Large intestine (tissue), 3 donors: ENCODE results near the gene HOXC10. TPM values are rescaled to one million over a fixed set of nuclear protein-coding genes. Genes with fewer than 3 reads are reported as not detected.
A peak's percentile ranks its signal among the peaks of the same experiment; 100 is the strongest.

Experiments
- DNase-seq, 2 donors: peaks; one replicate each; pipeline versions ENCODE4 v3.0.0 to v3.0.0-alpha.2; 2013
- H3K27ac ChIP-seq: one replicate; pipeline ENCODE4 v1.5.1; 2013; ENCODE audit warnings: low read length
- H3K27me3 ChIP-seq: 2 replicates; pipeline ENCODE4 v1.6.1; 2013; ENCODE audit warnings: low read length; ENCODE audit not compliant: control insufficient read depth, insufficient read depth
- H3K36me3 ChIP-seq: 2 replicates; pipeline ENCODE4 v1.6.1; 2013; ENCODE audit warnings: low read length; ENCODE audit not compliant: control insufficient read depth, insufficient read depth
- H3K4me1 ChIP-seq: one replicate; pipeline ENCODE4 v1.6.1; 2013; ENCODE audit warnings: low read length; ENCODE audit not compliant: control insufficient read depth, insufficient read depth
- H3K4me3 ChIP-seq: one replicate; pipeline ENCODE4 v1.5.1; 2013; ENCODE audit warnings: low read length
- H3K9me3 ChIP-seq: one replicate; pipeline ENCODE4 v1.6.1; 2013; ENCODE audit warnings: mild to moderate bottlenecking, low read depth, low read length, moderate library complexity; ENCODE audit not compliant: control insufficient read depth
- WGBS: methylation state at CpG from one replicate; pipeline ENCODE4 v1.1.5; 2013; ENCODE audit warnings: low lambda C conversion rate; ENCODE audit not compliant: insufficient coverage; 5-methylcytosine and 5-hydroxymethylcytosine counted together
- polyA plus RNA-seq: library from polyadenylated mRNA; unstranded; fragments of 120-200 nt; gene quantifications from one replicate; pipeline ENCODE4 v1.2.1, GENCODE V29; 2013

Gene HOXC10
- polyA plus RNA-seq, 1 donor, result 0.19 TPM

DNA sequence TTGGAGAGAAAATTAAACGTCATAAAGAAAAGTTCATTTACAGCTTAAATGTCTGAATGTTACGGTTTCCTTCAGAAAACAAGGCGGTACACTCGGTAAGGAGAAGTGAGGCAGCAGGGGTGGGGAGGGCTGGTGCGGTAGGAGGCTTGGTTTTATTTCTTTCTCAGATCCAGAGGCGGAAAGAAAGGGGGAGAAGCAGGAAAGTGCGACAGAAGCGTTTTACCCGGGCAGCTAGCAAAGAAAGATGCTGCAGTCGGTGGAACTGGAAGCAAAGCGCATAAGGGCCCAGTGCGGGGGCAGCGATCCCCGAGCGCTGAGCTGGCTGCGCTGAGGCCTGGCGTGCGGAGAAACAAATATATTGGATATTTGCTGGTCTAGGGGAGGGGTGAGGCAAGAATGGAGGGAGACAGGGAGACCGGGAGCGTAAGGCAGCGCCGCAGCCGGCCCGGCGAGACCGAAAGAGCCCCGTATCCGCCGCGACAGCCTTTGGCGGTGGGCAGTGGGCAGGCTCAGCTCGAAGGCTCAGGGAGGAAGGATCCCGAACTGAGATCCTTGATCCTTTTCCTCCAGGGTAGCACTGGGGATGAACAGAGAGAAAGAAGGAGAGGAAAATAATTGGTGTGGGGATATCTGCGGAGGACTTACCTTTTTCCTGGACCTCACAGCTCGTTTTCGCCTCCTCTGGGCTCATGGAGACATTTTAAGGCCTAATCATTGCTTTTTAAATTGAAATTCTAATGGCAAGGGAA lies 18.4 kb upstream of the HOXC10 start:
- Histone ChIP-seq H3K4me3 (no peak overlapping the region), H3K27ac (no peak overlapping the region), H3K36me3 (no peaks in the 10 kb centered on the region), H3K9me3 (peaks cover 9% of the 10 kb centered on the region), H3K4me1 (peaks cover 7% of the 10 kb centered on the region), H3K27me3 (peaks cover 100% of the 10 kb centered on the region)
- DNase-seq, result no peak
- 0% methylated on average over 1 of the region's 36 CpGs for WGBS

DNA sequence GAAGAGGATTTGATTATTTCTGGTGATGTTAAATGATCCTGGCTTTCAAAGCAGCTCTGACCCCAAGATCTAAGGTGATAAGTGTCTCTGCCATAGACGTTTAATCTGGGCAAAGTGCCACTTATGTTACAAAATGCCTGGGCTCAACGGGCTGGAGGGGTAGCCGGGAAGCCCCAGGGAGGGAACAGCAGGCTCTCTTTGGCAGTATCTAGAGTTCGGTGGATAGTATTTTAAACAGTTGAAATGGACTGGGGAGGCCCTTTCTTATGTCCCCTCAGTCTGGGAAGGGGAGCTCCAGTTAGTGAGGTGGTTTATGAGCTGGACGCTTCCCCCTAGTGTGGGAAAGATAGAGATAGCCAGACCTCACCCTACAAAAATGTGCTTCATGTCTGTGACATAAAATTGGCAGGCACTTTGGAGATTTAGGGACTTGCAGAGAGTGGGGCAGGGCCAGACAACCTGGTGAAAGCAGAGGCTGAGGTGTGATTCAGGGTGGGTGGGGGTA lies 17.5 kb upstream of the HOXC10 start:
- no CpG with 5 or more reads among the region's 5 CpGs for WGBS
- H3K27ac ChIP-seq, result no peak overlapping the region
- DNase-seq, result no peak
- no peak overlapping the region for H3K4me3 ChIP-seq
- H3K27me3 ChIP-seq, result peaks cover 100% of the 10 kb centered on the region
- H3K36me3 ChIP-seq, result no peaks in the 10 kb centered on the region
- H3K4me1 ChIP-seq, result peaks cover 7% of the 10 kb centered on the region
- H3K9me3 ChIP-seq, result peaks cover 9% of the 10 kb centered on the region

DNA sequence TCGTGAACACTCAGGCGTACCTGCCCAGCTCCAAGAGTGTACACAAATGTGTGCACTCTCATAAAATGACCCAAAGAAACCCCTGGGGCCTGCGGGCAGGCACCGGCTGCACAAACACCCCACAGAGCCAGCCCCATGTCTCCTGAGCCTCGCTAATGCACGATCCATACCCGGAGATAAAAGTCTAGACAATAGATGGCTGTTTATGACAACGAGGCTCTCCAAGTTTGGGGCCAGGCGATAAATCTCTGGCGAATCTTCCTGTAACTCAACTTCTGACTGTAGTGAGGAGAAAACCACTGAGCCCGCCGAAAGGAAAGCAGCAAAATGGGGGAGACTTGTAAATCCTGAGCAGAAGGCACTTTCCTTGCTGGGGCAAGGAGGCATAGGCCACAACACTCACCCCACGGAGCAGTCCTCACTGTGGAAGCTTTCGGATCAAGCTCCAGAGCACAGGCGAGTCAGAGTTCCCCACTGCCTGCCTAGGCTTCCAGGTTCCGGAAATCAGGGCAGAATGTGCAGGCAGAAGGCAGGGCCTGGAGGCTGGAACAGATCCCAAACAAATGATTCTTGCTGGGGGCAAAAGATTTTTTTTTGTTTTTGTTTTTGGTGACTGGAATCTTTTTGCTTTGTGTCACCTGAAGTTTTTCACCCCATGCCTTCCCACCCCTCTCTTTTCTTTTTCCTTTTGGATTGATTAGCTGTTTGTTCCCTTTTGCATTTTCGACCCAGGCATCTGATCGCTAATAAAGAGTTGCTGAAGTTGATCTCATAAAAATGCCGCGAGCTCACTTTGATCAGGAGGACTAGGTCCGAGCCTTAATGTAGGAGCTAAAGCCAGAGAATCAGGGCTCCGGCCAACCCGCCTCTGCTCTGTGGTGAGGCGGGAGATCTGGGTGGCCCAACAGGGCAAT lies 16.5 kb upstream of the HOXC10 start:
- no peak overlapping the region for H3K4me3 ChIP-seq
- no CpG with 5 or more reads among the region's 24 CpGs for WGBS
- peaks cover 7% of the 10 kb centered on the region for H3K9me3 ChIP-seq
- no peak overlapping the region for H3K27ac ChIP-seq
- H3K27me3 ChIP-seq, result peaks cover 100% of the 10 kb centered on the region
- DNase-seq, result no peak
- H3K36me3 ChIP-seq, result no peaks in the 10 kb centered on the region
- peaks cover 7% of the 10 kb centered on the region for H3K4me1 ChIP-seq

DNA sequence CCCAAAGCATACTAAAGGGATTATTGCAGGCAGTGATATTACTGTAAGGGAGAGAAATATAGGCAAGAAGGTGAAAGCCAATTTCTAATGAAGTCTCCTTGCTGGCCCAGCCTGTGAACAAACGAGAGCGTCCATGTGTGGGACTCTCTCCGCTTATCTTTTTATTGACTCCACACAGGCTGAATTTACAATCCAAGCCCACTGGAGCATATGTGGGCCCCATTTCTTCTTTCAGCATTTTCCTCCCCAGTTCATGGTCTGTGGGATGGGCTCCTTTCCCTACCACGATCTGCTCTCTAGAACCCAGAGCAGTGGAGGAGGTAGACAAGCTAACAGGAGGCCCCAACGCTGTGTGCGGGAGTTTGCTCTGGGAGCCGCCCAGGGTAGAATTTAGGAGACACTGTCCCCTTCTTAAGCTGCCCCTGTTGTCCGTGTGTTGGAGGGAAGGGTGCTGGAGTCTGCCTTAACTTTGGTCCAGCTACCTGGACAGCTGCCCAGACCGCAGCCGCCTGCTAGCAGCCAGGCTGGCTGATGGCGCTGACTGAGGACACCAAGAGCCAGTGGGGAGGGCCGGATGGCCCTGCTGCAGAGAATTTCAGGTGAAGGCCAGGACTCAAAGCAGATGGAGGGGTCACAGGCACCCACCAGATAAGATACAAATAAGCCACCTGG lies 15.2 kb upstream of the HOXC10 start:
- no peak overlapping the region for H3K4me3 ChIP-seq
- DNase-seq, result no peak
- H3K36me3 ChIP-seq, result no peaks in the 10 kb centered on the region
- H3K9me3 ChIP-seq, result peaks cover 9% of the 10 kb centered on the region
- no CpG with 5 or more reads among the region's 12 CpGs for WGBS
- no peak overlapping the region for H3K27ac ChIP-seq
- peaks cover 7% of the 10 kb centered on the region for H3K4me1 ChIP-seq
- H3K27me3 ChIP-seq, result peaks cover 100% of the 10 kb centered on the region

DNA sequence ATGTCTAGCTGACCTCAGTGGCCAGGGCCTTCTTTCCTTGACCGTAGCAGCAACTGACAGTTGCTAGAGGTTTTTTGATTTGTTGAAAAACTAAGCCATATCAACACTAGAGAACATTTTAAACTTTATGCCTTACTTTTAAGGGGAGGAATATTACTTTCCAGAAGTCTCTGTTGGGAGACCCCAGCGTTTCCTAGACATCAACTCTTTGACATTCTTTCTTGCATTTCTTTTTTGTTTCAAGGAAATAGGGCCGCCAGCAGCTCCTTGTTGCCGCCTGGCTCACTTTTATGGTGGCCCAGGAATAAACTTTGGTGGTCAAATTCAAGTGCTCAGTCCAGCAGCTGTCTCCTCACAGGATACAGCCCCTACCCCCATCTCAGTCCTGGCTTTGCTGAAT lies 14.5 kb upstream of the HOXC10 start:
- H3K27me3 ChIP-seq, result peaks cover 100% of the 10 kb centered on the region
- H3K4me1 ChIP-seq, result peaks cover 12% of the 10 kb centered on the region
- H3K36me3 ChIP-seq, result no peaks in the 10 kb centered on the region
- peaks cover 11% of the 10 kb centered on the region for H3K9me3 ChIP-seq
- H3K27ac ChIP-seq, result no peak overlapping the region
- H3K4me3 ChIP-seq, result no peak overlapping the region
- WGBS, result 0% methylated on average over 1 of the region's 4 CpGs
- no peak for DNase-seq

DNA sequence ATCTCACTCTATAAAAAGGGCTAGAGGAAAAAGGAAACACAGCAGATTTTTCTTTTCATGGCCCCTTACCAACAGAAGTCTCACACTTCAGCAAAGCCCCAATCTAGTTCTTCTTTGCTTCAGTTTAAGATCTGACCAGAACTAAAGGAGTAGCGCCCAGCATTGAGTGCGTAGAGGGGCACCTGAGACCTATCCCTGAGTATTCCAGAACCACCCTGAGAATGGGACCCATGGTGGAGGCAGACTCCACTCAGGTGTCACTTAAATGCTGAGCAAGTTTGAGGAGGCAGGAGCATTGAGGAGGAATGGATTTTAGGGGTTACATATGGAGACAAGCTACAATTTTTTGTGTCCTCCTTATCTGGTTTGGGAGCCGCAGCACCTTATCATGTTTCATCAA lies 13.8 kb upstream of the HOXC10 start:
- peaks cover 100% of the 10 kb centered on the region for H3K27me3 ChIP-seq
- H3K36me3 ChIP-seq, result no peaks in the 10 kb centered on the region
- H3K4me3 ChIP-seq, result no peak overlapping the region
- DNase-seq, result no peak
- no CpG with 5 or more reads among the region's 3 CpGs for WGBS
- no peak overlapping the region for H3K27ac ChIP-seq
- H3K9me3 ChIP-seq, result peaks cover 18% of the 10 kb centered on the region
- peaks cover 17% of the 10 kb centered on the region for H3K4me1 ChIP-seq

DNA sequence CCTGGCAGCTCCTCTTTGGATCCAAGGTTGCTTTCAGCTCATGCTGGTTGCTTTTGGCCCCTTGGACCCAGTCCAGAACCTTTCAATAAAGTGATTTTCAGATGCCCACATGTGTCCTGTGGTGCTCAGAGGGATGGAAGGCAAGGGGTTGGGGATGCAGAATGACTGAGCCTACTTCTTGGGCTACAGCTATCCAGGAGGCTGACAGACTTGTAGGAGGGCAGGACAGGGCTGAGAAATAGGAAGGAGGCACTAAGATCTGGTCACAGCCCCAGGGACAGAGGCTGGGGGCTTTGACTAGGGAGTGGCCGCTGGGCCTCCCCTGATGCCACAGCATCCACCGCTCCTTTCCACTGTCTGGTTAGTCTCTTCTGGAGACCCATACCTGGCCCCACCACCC lies 13.3 kb upstream of the HOXC10 start:
- Histone ChIP-seq H3K9me3 (peaks cover 19% of the 10 kb centered on the region), H3K27me3 (peaks cover 100% of the 10 kb centered on the region), H3K36me3 (no peaks in the 10 kb centered on the region), H3K4me3 (no peak overlapping the region), H3K27ac (no peak overlapping the region), H3K4me1 (peaks cover 17% of the 10 kb centered on the region)
- no peak for DNase-seq
- WGBS, result no CpG with 5 or more reads among the region's 2 CpGs

DNA sequence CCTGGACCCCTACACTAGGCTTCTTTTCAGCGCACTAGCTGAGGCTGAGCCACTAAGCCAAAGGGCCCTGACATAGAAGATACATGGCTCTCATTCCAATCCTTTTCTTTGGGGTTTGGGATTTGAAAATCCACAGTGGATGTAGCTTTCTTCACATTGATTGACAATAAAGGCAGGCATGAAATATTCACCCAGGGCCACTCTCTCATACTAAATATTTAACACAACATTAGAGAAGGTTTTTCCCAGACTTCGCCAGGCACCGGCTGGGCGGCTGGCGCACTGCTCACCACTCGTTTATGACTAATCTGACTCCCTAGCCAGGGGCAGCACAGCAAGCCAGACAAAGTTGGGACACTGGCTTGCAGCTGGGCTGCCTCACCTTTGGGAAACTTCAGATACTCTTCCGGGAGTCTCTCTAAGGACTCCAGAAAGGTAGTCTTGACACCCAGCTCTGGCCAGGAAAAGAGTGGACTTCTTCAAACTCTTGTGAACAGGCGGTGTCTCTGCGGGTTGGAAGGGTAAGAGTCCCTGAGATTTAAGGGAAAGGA lies 12.7 kb upstream of the HOXC10 start:
- Histone ChIP-seq H3K9me3 (peaks cover 18% of the 10 kb centered on the region), H3K36me3 (no peaks in the 10 kb centered on the region), H3K4me1 (peaks cover 17% of the 10 kb centered on the region), H3K27me3 (peaks cover 100% of the 10 kb centered on the region), H3K4me3 (no peak overlapping the region), H3K27ac (no peak overlapping the region)
- no peak for DNase-seq
- no CpG with 5 or more reads among the region's 9 CpGs for WGBS

DNA sequence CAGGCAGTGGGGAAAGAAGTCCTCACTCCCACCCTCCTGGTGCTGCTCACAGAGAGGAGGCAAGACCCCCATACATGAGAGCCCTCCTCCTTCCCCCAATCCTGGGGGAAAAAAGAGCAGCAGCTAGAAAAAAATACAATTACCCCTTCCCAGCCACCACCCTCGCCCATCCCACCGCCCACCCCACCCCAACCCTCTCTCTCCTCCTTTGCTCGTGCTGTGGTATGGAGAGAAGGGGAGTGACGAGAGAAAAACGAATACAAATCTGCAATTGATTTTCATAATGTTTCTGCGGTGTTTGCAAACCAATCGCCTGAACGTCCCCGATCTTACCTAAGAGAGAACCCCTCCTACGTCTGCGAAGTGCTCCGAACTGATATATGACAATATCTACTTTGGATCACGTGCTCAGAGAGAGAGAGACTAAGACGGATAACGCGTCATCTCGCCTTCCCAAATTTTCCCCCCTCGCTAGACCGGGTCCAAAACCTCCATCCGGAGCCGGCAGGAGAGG lies 12.2 kb upstream of the HOXC10 start, which contains the start of gene HOXC11:
Gene HOXC11 (plus strand): TSS at position 405 of the 514 bp plus-strand sequence. CDS start 116 bp downstream, outside the sequence.
- peaks cover 17% of the 10 kb centered on the region for H3K4me1 ChIP-seq
- peaks cover 18% of the 10 kb centered on the region for H3K9me3 ChIP-seq
- peak within 1 kb of the TSS; percentile 45 for H3K4me3 ChIP-seq
- H3K27me3 ChIP-seq, result peaks cover 100% of the 10 kb centered on the region
- DNase-seq, result no peak
- no CpG with 5 or more reads among the region's 21 CpGs for WGBS
- no peak within 1 kb of the TSS for H3K27ac ChIP-seq
- H3K36me3 ChIP-seq, result no peaks in the 10 kb centered on the region
